IPS-NIHi7 (cell line): Measurements from ENCODE around the gene LILRB2.
A peak's percentile ranks its signal among the peaks of the same experiment; 100 is the strongest.
"Not testable (repeated sequence)": the region's sequence is repeated elsewhere in the genome, so short reads cannot be mapped to it uniquely, and the experiment has no call there.

Experiments used
- DNase-seq: peaks from one replicate; pipeline ENCODE4 v3.0.0; 2012; ENCODE audit warnings: mixed read lengths; ENCODE audit errors: extremely low spot score

Gene LILRB2

DNA sequence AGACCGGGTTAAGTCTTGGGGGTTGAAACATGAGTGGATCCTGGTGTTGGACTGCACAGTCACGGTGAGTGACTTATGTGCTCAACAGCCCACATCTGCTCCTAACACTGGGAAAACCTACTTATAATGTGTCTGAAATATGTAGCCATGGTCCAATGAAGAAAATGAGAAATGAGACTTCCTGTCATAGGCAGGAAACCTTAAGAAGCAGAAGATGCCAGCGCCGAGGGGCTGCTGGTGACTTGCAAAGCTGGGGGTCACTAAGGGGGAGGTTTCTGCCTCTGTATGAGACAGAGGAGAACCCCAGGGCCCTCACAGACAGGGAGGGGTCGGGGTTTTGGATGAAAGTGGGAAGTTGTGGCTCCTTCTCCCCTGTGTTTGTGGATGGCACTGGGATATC lies 8.7 kb downstream of the LILRB2 start:
- not testable (repeated sequence) for DNase-seq

- not testable (repeated sequence) for DNase-seq
Measured at GRCh38 chr19:54271587-54271986, 9.3 kb downstream of the LILRB2 start.

GRCh38 chr19:54271106-54271505 lies 9.8 kb downstream of the LILRB2 start:
- no peak for DNase-seq

GRCh38 chr19:54268936-54269335 lies 12.0 kb downstream of the LILRB2 start:
- no peak for DNase-seq

DNA sequence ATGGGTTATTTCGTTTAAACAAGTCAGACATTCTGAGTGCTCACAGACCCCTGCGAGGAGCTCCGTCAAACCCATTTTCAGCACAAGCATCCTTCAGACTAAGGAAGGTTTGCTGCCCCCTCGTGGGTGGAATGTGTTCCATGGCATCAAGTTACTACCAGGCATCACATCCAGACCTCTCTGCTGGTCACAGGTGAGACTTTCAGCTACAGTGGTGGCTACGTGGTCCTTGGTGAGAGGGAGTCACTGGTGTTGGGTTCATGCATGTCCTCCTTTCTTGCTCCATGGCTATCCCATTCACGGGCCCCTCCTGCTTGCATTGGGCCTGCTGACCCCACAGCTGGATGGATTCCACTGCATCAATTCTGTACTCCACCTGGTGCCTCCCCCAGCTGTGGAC lies 14.8 kb downstream of the LILRB2 start:
- peak; percentile 89 for DNase-seq

GRCh38 chr19:54262470-54262869 lies 18.4 kb downstream of the LILRB2 start:
- DNase-seq = no peak

DNA sequence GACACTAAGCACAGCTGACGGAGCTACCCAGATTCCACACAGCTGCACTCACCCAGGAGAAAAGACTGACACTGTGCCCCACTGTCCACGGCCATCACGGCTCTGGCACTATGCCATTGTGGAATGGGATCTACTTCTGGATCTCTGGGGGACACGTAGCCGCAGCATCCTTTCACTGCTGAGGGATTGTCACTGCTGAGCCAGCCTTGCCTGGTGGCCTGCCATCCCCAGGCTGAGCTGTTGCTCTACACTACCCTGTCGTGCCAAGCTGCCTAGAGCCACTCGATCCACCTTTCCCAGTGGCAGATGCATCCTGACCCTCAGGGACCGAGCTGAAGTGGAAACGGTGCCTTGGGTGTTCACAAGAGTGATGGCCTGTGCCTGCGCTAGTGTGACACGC lies 18.8 kb downstream of the LILRB2 start:
- DNase-seq = no peak

- DNase-seq = no peak
Measured at GRCh38 chr19:54257116-54257480, 23.8 kb downstream of the LILRB2 start, which contains the start of gene LILRB5. TSS of gene LILRB5 (minus strand) at chr19:54257273. CDS start at chr19:54257193, 80 bp downstream.

DNA sequence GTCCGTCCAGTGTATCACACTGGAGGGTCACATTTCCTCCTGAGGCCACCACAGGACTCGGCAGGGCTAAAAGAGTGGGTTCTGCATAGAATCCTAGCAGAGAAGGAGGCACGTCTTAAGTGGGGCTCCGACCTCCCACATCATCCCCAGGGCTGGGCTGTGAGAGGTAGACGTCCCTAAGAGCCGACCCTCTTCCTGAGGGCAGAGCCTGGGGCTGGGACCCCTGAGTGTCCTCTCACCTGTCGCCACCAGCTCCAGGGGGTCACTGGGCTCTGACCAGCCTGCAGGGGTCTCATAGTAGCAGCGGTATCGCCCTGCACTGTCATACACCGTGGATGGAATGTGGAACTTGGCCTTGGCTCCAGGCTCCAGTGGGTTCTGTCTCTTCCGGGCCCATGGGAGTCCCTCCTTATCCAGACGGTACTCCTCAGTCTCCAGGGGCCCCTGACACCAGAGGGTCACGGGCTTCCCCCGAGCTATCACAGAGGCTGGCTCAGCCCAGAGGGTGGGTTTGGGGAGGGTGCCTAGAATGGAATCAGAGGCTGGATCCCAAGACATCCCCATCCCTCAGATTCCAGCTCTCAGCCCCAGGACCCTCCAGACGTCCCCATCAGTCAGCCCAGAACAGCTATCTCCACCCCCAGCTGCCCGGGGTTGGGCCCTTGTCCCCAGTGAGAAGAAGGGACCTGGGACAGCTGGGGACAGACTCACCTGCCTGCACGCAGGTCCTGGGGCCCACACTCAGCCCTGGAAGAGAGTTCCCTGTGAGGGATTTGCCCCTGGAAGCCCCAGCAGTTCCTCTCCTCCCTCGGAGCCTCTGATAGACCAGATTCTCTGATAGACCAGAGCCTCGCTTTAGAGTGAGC lies 24.4 kb downstream of the LILRB2 start:
- DNase-seq = no peak

DNA sequence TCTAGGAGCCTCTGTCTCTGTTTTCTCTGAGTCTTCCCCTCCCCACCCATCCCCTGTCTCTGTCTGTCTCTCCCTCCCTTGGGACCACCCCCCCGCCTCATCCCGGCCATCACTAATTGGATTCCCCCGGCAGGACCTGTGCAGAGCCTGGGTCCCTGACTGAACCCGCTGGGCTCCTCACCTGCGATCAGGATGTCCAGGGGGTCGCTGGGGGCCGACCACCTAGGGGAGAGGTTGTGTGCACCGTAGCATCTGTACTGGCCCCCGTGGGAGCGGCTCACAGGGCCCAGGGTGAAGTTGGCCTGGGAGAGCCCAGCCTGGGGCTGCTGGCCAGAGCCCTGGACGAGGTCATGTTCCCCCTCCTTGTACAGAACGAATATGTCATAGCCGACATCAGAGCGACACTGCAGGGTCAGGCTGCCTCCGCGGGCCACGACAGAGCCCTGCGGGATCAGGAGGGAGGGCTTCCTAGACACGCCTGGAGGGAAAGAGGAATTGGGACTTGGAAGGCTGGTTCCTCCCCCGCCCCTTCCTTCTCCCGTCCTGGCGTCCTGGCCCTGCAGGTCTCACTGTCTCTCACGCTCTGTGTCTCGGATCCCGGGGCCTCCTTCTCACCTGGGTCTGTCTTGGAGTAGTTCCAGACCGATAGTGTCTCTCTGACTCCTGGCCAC lies 25.7 kb downstream of the LILRB2 start:
- DNase-seq = no peak

DNA sequence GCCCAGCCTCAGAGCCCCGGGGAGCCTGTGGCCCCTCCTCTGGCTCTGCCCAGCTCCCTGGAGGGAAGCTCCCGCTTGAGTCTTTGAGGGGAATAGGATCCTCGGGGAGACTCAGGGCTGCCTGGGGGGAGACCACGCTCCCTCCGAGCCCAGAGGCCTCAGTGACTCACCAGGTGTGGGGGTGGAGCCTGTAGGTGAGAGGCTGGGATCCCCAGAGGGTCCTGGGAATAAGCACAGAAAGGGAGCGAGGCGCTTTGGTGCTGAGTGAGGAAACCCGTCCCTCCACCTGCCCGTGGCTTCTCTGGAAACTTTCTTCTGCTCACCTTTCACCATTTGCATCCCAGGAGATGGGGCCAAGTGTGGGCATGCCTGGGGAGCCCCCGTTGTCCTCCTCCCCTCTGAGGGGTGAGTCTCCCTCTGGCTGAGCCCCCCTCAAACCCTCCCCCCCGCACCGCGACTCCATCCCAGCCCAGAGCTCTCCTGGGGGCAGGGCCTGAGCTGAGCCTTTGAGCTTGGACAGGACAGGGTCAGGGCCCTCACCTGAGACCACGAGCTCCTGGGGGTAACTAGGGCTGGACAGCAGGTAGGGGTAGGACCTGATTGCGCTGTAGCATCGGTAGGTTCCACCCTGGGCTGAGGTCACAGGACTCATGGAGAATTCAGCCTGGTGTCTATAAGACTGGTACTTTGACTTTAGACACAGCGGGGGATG lies 26.6 kb downstream of the LILRB2 start:
- DNase-seq = peak; percentile 49

DNA sequence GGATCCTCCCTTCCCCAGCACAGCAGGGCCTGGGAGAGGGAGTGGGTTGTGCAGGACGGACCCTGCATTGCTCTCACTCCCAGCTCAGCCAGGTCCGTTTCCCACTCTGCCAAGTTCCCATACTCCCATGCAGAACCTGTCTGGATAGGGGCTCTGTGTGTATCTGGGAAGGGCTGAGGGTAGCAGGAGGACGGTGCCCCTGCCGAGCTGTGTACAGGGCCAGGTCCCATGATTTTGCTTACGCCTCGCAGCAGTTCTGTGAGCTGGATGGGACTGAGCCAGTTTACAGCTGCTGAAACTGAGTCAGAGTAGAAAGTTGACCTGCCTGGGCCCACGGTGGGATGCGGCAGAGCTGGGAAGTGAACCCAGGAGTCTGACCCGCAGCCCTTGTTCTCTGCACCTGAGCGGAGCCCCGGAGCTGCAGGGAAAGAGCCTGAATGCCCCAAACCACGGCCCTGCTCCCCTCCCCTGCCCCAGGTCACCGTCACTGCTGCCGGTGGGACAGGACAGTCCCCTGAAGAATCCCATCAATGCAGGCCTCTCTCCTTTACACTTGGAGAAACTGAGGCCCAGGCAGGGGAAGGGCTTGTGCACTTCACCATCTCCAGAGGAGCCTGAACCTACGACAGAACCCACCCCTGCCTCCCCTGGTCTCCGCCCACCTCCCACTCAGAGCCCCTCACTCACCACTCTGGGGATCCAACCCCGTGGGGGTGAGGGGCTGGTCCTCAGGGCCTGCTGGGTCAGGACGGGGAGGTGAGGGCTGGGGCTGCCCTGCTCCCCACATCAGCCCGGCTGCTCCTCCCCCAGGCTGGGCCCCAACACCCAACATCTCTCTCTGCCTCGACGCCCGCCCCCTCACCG lies 27.3 kb downstream of the LILRB2 start:
- no peak for DNase-seq

- DNase-seq = no peak
Measured at GRCh38 chr19:54252845-54253244, 28.1 kb downstream of the LILRB2 start.

GRCh38 chr19:54252243-54252642 lies 28.7 kb downstream of the LILRB2 start:
- DNase-seq = no peak

DNA sequence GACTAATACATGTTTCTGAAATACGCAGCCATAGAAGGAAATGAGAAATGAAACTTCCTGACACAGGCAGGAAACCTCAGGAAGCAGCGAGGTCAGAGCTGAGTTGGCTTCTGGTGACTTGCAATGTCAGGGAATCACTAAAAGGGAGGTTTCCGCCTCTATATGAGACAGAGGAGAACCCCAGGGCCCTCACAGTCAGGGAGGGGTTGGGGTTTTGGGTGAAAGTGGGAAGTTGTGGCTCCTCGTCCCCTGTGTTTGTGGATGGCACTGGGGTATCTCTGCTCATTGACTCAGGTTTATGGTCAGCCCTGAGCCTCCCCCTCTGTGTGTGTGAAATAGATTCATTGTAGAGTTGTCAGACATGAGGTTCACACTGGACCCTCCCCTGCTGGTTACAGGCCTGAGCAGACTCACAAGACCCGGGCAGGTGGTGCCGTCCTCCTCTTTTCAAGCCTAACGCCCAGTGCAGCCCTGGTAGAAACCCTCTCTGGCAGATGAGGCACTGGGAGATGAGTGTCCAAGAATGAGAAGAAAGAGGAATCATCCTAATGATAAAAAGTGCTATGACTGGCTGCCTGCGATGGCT lies 32.8 kb downstream of the LILRB2 start:
- no peak for DNase-seq

- DNase-seq = no peak
Measured at GRCh38 chr19:54247106-54247930, 33.6 kb downstream of the LILRB2 start.

GRCh38 chr19:54245936-54246335 lies 35.0 kb downstream of the LILRB2 start:
- no peak for DNase-seq

DNA sequence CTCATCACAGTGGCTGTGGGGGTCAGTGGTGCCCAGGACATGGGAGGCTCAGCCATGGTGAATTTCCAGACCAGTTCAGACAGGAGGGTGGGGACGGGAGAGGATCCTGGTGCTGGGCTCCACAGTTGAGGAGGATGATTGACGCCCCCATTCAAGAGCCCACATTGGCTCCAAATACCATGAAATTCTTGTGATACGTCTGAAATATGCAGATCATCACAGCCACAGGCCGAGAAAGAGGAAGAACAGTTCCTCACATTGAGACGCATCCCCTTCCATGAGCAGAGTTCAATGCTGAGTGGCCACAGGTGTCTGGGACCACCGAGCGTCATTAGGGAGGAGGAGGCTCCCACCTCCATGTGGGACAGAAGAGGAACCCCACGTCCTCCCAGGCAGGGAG lies 37.1 kb downstream of the LILRB2 start:
- DNase-seq = not testable (repeated sequence)

- not testable (repeated sequence) for DNase-seq
Measured at GRCh38 chr19:54242646-54243045, 38.3 kb downstream of the LILRB2 start, which contains the start of gene LILRA6. TSS of gene LILRA6 (minus strand) at chr19:54242790.

GRCh38 chr19:54242234-54242633 lies 38.7 kb downstream of the LILRB2 start:
- not testable (repeated sequence) for DNase-seq
